Skeletal muscle tissue (tissue), 4 donors: ENCODE data around the gene PLXDC2. TPM values are rescaled to one million over a fixed set of nuclear protein-coding genes. Genes with fewer than 3 reads are reported as not detected.

Source experiments
- H3K27ac ChIP-seq: one replicate; pipeline ENCODE4 v1.7.0; 2013; ENCODE audit warnings: mild to moderate bottlenecking, low read depth, low read length, inconsistent platforms
- H3K27me3 ChIP-seq, 3 donors: one replicate each; pipeline ENCODE4 v1.7.0; 2013; ENCODE audit warnings: low read length in 3 of 3; ENCODE audit not compliant: control insufficient read depth in 3 of 3, insufficient read depth in 3 of 3
- H3K36me3 ChIP-seq, 3 donors: one replicate each; pipeline ENCODE4 v1.7.0; 2013; ENCODE audit warnings: low read length in 3 of 3; ENCODE audit not compliant: control insufficient read depth in 3 of 3, insufficient read depth in 3 of 3
- H3K4me1 ChIP-seq, 3 donors: one replicate each; pipeline ENCODE4 v1.7.0; 2013; ENCODE audit warnings: low read length in 3 of 3, mild to moderate bottlenecking in 3 of 3; ENCODE audit not compliant: control insufficient read depth in 3 of 3, insufficient read depth in 3 of 3
- H3K4me3 ChIP-seq, 3 donors: one replicate each; pipeline ENCODE4 v1.7.0; 2013; ENCODE audit warnings: low read length in 3 of 3
- H3K9ac ChIP-seq, 3 donors: one replicate each; pipeline ENCODE4 v1.7.0; 2013; ENCODE audit warnings: low read length in 3 of 3, mild to moderate bottlenecking in 3 of 3, moderate library complexity in 2 of 3, low read depth in 1 of 3
- H3K9me3 ChIP-seq, 3 donors: one replicate each; pipeline ENCODE4 v1.7.0; 2013; ENCODE audit warnings: low read length in 3 of 3; ENCODE audit not compliant: control insufficient read depth in 3 of 3
- total RNA-seq: library from RNA; depleted of rRNA; stranded (reverse); fragments of >200 nt; gene quantifications from one replicate; pipeline ENCODE4 v1.2.3, GENCODE V29; 2014
- donor health status: Osteomylitis.

Gene PLXDC2
- total RNA-seq, 1 donor from 2014 or later = 23.0 TPM

DNA sequence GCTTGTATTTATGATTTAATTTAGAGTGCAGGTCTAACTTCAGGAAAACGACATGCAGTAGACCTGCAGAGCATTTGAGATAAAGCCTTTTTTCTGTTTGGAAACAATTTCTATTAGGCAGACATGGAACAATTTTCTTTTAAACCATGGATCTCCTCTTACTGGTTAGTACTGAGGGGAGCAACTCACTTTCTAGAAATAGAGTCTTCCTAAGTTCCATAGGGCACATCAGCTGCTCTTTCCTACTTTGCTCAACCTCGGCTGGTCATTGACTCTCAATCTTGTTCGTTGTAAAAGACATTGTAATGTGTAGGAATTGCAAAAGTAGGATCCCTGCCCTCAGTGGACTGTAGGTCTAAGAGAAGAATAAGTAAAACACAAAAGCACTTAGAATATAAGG lies 58.0 kb downstream of the PLXDC2 start:
- Histone ChIP-seq H3K4me3 (no peak overlapping the region), H3K27me3 (no peaks in the 10 kb centered on the region), H3K9me3 (no peaks in the 10 kb centered on the region), H3K9ac (no peak overlapping the region), H3K4me1 (peaks cover 2 to 10% (median 6%) of the 10 kb centered on the region in 3 donors), H3K36me3 (no peaks in the 10 kb centered on the region), H3K27ac (no peak overlapping the region)

DNA sequence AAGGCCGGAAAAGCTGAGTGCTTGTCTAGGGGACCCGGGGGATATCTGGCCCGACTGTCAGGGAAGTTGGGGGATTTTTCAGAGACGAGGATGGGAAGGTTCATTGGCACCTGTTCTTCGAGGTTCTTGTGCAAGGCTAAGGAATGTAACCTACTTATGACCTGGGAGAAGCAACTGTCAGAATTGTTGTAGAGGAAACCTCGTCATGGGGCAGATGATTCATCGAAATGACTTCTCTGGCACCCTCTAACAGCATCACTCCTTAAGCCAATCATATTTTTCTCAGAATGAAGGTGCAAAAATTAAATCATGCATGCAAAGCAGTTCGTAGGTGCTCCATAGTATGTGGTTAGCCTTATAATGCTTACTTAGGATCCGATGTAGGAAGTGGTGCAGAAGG lies 58.6 kb downstream of the PLXDC2 start:
- Histone ChIP-seq H3K27me3 (no peaks in the 10 kb centered on the region), H3K27ac (no peak overlapping the region), H3K36me3 (no peaks in the 10 kb centered on the region), H3K4me1 (peaks cover 2 to 10% (median 6%) of the 10 kb centered on the region in 3 donors), H3K4me3 (no peak overlapping the region), H3K9me3 (no peaks in the 10 kb centered on the region), H3K9ac (no peak overlapping the region)

DNA sequence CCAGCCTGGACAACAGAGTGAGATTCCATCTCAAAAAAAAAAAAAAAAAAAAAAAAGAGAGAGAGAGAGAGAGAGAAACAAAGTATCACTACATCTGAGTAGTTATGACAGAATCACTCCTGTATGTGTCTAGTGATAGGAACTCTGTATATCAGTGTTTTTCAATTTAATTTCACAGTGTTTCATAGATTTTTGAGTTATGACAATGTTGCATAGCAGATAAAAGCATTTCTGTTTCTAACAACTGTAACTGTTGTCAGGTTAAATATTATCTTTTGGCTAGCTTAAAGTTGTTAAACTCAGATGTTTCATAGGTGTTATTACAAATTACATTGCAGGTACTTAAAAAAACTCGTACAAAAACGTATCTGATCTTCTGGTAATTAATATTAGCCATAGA lies 60.3 kb downstream of the PLXDC2 start:
- Histone ChIP-seq H3K4me3 (no peak overlapping the region), H3K27ac (no peak overlapping the region), H3K9ac (no peak overlapping the region), H3K27me3 (no peaks in the 10 kb centered on the region), H3K9me3 (no peaks in the 10 kb centered on the region), H3K4me1 (peaks cover 2 to 10% (median 6%) of the 10 kb centered on the region in 3 donors), H3K36me3 (no peaks in the 10 kb centered on the region)

DNA sequence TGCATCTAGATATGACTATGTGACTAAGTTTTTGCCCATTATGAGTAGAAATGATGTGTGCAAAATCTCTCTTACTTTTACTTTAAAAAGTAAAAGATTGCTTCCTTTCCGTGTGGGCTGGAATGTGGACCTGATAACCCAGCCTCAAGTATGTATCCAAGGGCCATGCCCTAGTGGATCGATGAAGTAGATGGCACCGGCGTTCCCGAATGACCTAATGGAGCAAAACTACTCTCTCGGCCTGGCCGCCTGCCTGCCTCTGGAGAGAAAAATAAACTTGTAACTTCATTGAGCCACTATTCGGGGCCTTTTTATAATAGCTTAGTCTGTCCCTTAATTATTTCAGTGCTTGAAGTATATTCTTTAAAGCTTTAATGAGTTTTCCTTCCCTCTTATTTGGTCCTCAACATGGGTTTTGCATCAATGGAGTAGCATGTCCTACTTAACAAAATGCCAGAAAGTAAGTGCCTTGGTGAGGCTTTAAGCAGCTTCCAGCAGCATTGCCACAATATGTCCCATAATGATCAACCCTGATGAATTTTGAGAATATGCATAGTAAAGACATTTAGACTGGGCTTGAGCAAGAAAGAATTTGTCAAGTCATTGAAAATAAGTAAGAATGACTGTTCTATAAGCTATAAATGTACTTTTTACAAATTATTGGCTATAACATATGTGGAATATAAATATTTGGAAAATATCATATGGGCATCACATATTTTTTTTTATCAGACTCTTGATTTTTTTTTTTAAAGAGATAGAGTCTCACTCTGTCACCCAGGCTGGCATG lies 61.4 kb downstream of the PLXDC2 start:
- Histone ChIP-seq H3K36me3 (no peaks in the 10 kb centered on the region), H3K9ac (no peak overlapping the region), H3K27me3 (no peaks in the 10 kb centered on the region), H3K4me3 (no peak overlapping the region), H3K27ac (no peak overlapping the region), H3K9me3 (no peaks in the 10 kb centered on the region), H3K4me1 (peaks cover under 1 to 10% (median 3%) of the 10 kb centered on the region in 3 donors)

DNA sequence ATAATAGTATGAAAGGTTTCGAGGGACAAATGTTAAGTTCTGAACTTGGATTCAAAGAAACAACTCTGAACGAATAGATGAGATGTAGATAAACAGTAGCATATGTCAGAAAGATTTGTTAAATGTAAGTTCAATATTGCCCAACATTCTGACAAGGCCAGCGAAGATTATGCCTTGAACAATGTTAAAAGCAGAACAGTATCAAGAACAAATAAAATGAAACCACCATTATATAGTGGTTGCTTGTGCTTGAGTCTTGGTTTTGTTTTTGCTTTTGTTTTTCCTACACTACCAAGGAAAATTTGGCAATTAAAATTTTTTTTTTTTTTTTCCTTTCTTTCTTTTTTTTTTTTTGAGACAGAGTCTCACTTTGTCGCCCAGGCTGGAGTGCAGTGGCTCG lies 66.4 kb downstream of the PLXDC2 start:
- no peak overlapping the region for H3K9ac ChIP-seq
- no peaks in the 10 kb centered on the region for H3K4me1 ChIP-seq
- H3K27me3 ChIP-seq = no peaks in the 10 kb centered on the region
- H3K36me3 ChIP-seq = no peaks in the 10 kb centered on the region
- H3K9me3 ChIP-seq = no peaks in the 10 kb centered on the region
- no peak overlapping the region for H3K4me3 ChIP-seq
- no peak overlapping the region for H3K27ac ChIP-seq

DNA sequence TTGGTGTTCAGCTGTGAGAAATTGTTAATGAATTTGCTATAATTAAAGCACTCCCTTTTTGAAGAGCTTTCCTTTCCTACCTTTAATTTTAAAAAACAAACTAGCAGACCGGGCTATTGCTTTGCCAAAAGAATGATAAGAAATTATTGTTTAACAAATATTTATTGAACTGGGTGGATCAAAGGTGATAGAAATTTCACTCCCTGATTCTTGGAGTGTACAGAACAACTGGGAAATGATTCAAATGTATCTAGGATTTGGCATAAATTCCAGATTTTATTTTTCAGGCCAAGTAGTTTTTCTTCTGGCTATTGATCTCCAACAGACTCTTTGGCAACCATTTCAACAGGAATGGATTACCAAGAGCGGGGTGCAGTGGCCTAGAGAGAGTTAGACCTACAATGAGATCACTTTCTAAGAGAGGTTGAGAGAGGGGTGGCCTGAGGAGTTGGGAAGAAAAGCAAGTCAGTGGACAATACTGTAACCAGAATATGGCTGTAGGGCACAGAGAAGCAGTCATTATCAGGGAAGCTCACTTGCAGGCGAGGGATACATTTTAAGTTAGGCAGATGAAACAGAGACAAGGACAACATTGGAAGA lies 71.9 kb downstream of the PLXDC2 start:
- Histone ChIP-seq H3K9ac (no peak overlapping the region), H3K4me3 (no peak overlapping the region), H3K27me3 (no peaks in the 10 kb centered on the region), H3K27ac (no peak overlapping the region), H3K4me1 (peaks cover 0 to 7% (median 0%) of the 10 kb centered on the region in 3 donors), H3K36me3 (no peaks in the 10 kb centered on the region), H3K9me3 (no peaks in the 10 kb centered on the region)

DNA sequence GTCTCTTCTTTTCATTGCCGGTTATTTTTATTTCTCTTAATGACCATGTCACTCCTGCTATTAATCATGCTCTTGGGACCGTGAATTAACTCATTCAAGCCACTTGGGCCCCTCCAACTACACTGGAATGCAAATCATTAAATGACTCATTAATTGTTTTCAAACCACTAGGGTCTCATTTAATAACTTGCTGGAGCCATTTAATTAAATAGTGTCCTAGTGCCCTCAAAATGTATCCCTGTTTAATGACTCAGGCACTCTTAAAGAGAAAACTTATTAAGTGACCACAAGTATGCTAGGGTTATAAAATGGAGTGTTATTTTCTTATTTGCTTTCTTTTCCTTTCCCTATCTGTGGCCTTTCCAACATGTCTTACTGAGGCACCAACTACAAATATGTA lies 73.0 kb downstream of the PLXDC2 start:
- Histone ChIP-seq H3K27ac (no peak overlapping the region), H3K27me3 (no peaks in the 10 kb centered on the region), H3K36me3 (no peaks in the 10 kb centered on the region), H3K4me3 (no peak overlapping the region), H3K9me3 (no peaks in the 10 kb centered on the region), H3K9ac (no peak overlapping the region), H3K4me1 (peaks cover 0 to 7% (median 0%) of the 10 kb centered on the region in 3 donors)

DNA sequence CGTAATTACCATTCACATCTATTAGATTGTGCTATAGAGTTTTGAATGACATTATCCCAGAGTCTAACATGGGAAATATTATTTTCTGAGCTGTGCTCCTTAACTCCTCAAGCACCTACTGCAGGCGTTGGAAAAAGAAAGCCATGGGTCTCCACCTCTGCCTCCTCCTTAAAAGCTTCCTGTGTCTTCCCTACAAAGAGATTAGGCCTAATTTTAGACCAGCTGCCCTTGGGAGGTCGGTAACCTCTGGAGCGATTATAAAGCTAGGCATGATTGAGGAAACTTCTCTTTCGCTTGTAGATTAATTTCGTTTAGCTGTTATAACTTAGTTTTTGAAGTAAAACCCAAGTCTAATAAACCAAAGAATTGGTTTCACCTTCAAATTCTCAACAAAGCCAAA lies 75.2 kb downstream of the PLXDC2 start:
- Histone ChIP-seq H3K4me3 (no peak overlapping the region), H3K27me3 (no peaks in the 10 kb centered on the region), H3K27ac (no peak overlapping the region), H3K9me3 (no peaks in the 10 kb centered on the region), H3K36me3 (no peaks in the 10 kb centered on the region), H3K9ac (no peak overlapping the region), H3K4me1 (peaks cover 0 to 7% (median 0%) of the 10 kb centered on the region in 3 donors)

DNA sequence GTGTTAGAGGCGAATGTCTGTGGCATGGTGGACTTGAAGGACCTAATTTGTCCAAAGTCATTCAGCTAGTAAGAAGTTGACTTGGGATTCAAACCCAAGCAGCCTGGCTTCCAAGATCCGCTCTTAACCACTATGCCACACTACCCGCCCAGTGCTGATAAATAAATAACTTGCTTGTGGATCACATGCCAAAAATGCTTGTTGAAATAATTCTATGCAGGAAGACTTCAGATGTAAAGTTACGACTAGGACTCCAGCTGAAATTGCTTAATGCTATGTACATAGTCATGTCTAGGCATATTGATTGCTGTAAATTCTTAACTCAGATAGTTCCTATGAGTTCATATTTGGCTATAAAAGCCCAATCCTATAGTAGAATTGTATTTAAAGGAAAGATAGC lies 76.0 kb downstream of the PLXDC2 start:
- Histone ChIP-seq H3K4me1 (peaks cover 0 to 7% (median 0%) of the 10 kb centered on the region in 3 donors), H3K4me3 (no peak overlapping the region), H3K36me3 (no peaks in the 10 kb centered on the region), H3K27ac (no peak overlapping the region), H3K9me3 (no peaks in the 10 kb centered on the region), H3K9ac (no peak overlapping the region), H3K27me3 (no peaks in the 10 kb centered on the region)

DNA sequence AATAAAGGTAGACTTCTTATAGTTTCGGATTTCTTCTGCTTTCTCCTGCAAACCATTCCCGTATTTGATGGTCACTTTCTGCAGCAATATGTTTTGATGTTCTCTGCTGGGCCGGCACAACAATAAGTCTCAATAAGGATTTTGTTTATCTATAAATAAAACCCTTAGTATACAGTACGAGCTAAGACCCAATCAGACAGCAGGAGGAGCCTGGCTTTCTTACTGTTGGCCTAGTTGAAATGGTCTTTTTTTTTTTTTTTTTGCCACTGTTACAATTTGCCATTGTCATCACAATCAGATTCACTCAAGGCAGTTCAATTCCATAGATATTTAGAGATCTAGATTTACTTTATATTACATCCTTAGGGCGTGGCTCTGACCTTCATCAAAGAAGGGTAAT lies 76.4 kb downstream of the PLXDC2 start:
- Histone ChIP-seq H3K27ac (no peak overlapping the region), H3K9ac (no peak overlapping the region), H3K4me1 (peaks cover 0 to 7% (median 0%) of the 10 kb centered on the region in 3 donors), H3K4me3 (no peak overlapping the region), H3K27me3 (no peaks in the 10 kb centered on the region), H3K9me3 (no peaks in the 10 kb centered on the region), H3K36me3 (no peaks in the 10 kb centered on the region)
